CD8-positive, alpha-beta memory T cell (primary cell): ENCODE measurements around the gene ITPRIPL1. TPM values are rescaled to one million over a fixed set of nuclear protein-coding genes. Genes with fewer than 3 reads are reported as not detected.

ENCODE experiments used
- CTCF ChIA-PET: fragments of 350-600 bp; sonication (Branson Sonifier 250); formaldehyde crosslinking; loops from one replicate; lab custom pipeline; 2021; ENCODE audit warnings: antibody characterized with exemption; lab: Charles Lee
- POLR2A ChIA-PET: fragments of 350-600 bp; sonication (Branson Sonifier 250); formaldehyde crosslinking; loops from one replicate; lab custom pipeline; 2021; ENCODE audit warnings: antibody characterized with exemption; lab: Charles Lee
- DNase-seq, 5 donors: peaks; one replicate each; pipeline versions ENCODE4 v3.0.0 to v3.0.0-alpha.2; 2020 to 2022; ENCODE audit warnings: mixed read lengths in 1 of 5
- H3K27ac ChIP-seq: one replicate; pipeline ENCODE4 v1.7.0; 2013; ENCODE audit warnings: low read depth, mild to moderate bottlenecking, low read length, moderate library complexity
- H3K27me3 ChIP-seq: 2 replicates; pipeline ENCODE4 v1.7.0; 2013; ENCODE audit warnings: low read length, mild to moderate bottlenecking; ENCODE audit not compliant: insufficient read depth, poor library complexity, severe bottlenecking
- H3K36me3 ChIP-seq: 2 replicates; pipeline ENCODE4 v1.7.0; 2013; ENCODE audit warnings: mild to moderate bottlenecking, low read length, moderate library complexity; ENCODE audit not compliant: insufficient read depth
- H3K4me1 ChIP-seq: 2 replicates; pipeline ENCODE4 v1.7.0; 2013; ENCODE audit warnings: mild to moderate bottlenecking, low read length, moderate library complexity; ENCODE audit not compliant: insufficient read depth
- H3K4me3 ChIP-seq: 2 replicates; pipeline ENCODE4 v1.7.0; 2013; ENCODE audit warnings: mild to moderate bottlenecking, low read length
- H3K9me3 ChIP-seq: 2 replicates; pipeline ENCODE4 v1.7.0; 2013; ENCODE audit warnings: mild to moderate bottlenecking, low read length
- H3K27ac Mint-ChIP-seq, 8 donors: one replicate each; pipeline ENCODE4 v1.8.0; 2020 to 2021; ENCODE audit warnings: mixed read lengths in 8 of 8, mild to moderate bottlenecking in 6 of 8, inconsistent platforms in 3 of 8, moderate library complexity in 3 of 8
- H3K27me3 Mint-ChIP-seq, 2 donors: one replicate each; pipeline ENCODE4 v1.8.0; 2020 to 2021; ENCODE audit warnings: mixed read lengths in 2 of 2, mild to moderate bottlenecking in 1 of 2, moderate library complexity in 1 of 2
- H3K36me3 Mint-ChIP-seq, 3 donors: one replicate each; pipeline ENCODE4 v1.8.0; 2020 to 2021; ENCODE audit warnings: mixed read lengths in 3 of 3, inconsistent platforms in 1 of 3, mild to moderate bottlenecking in 1 of 3
- H3K4me1 Mint-ChIP-seq, 3 donors: one replicate each; pipeline ENCODE4 v1.8.0; 2020 to 2021; ENCODE audit warnings: mixed read lengths in 3 of 3, inconsistent platforms in 1 of 3, mild to moderate bottlenecking in 1 of 3
- H3K4me3 Mint-ChIP-seq, 7 donors: one replicate each; pipeline ENCODE4 v1.8.0; 2020 to 2021; ENCODE audit warnings: mixed read lengths in 7 of 7, mild to moderate bottlenecking in 6 of 7, moderate library complexity in 4 of 7, inconsistent platforms in 2 of 7
- H3K9me3 Mint-ChIP-seq, 5 donors: one replicate each; pipeline ENCODE4 v1.8.0; 2020 to 2022; ENCODE audit warnings: mixed read lengths in 5 of 5, mild to moderate bottlenecking in 3 of 5, moderate library complexity in 2 of 5, inconsistent platforms in 1 of 5
- polyA plus RNA-seq: library from polyadenylated mRNA; unstranded; fragments of 300-500 nt; fragmentation: Illumina TruSeq; gene quantifications from one replicate; pipeline ENCODE4 v1.2.3, GENCODE V29; 2021
- total RNA-seq, 2 experiments: library from RNA; stranded (reverse); gene quantifications; one replicate each; pipeline ENCODE4 v1.2.3, GENCODE V29; 2021

The ITPRIPL1 gene
- total and polyA plus RNA-seq, 3 experiments from 2014 or later, result 17.5 to 58.3 (median 55.5) TPM

GRCh38 chr2:96359310-96359709 is 34.2 kb downstream of the ITPRIPL1 start:
- Histone ChIP-seq H3K36me3 (no peaks in the 10 kb centered on the region), H3K27ac (no peak overlapping the region), H3K4me1 (peaks cover 7% of the 10 kb centered on the region), H3K27me3 (no peaks in the 10 kb centered on the region), H3K9me3 (no peaks in the 10 kb centered on the region), H3K4me3 (no peak overlapping the region)
- H3K27ac Mint-ChIP-seq, result peak overlapping the region in 7 of 8 donors; percentile 7 to 93 (median 75)
- H3K36me3 Mint-ChIP-seq, result peaks cover 0 to 15% (median 3%) of the 10 kb centered on the region in 3 donors
- no peaks in the 10 kb centered on the region for H3K27me3 Mint-ChIP-seq
- ChIA-PET POLR2A (interaction anchor here (1.2 kb wide), 1 partner anchor 55 kb away, joined by 5 read pairs; no protein-coding TSS in a partner anchor), CTCF (interaction anchor here (0.8 to 2.0 kb wide), 3 partner anchors 23 to 185 kb away, joined by 3 to 5 read pairs (median 3); no protein-coding TSS in a partner anchor)
- peak overlapping the region in 1 of 7 donors; percentile 45 for H3K4me3 Mint-ChIP-seq
- H3K4me1 Mint-ChIP-seq, result peaks cover 6 to 22% (median 20%) of the 10 kb centered on the region in 3 donors
- peak in 4 of 5 donors; percentile 18 to 68 (median 42) for DNase-seq
- H3K9me3 Mint-ChIP-seq, result no peaks in the 10 kb centered on the region

- no peaks in the 10 kb centered on the region for H3K9me3 Mint-ChIP-seq
- no peak overlapping the region for H3K4me3 ChIP-seq
- no peaks in the 10 kb centered on the region for H3K9me3 ChIP-seq
- H3K27ac Mint-ChIP-seq, result peak overlapping the region; percentile 36 to 93 (median 75)
- H3K27me3 Mint-ChIP-seq, result no peaks in the 10 kb centered on the region
- CTCF ChIA-PET, result interaction anchor here (0.8 to 1.0 kb wide), 2 partner anchors 24 to 186 kb away, joined by 3 read pairs; no protein-coding TSS in a partner anchor
- peak in 1 of 5 donors; percentile 28 for DNase-seq
- H3K4me1 Mint-ChIP-seq, result peaks cover 6 to 22% (median 20%) of the 10 kb centered on the region in 3 donors
- H3K4me3 Mint-ChIP-seq, result peak overlapping the region in 1 of 7 donors; percentile 45
- H3K4me1 ChIP-seq, result peaks cover 7% of the 10 kb centered on the region
- POLR2A ChIA-PET, result interaction anchor here (1.2 kb wide), 1 partner anchor 55 kb away, joined by 5 read pairs; no protein-coding TSS in a partner anchor
- H3K27ac ChIP-seq, result no peak overlapping the region
- no peaks in the 10 kb centered on the region for H3K36me3 ChIP-seq
- H3K36me3 Mint-ChIP-seq, result peaks cover 0 to 13% (median 3%) of the 10 kb centered on the region in 3 donors
- H3K27me3 ChIP-seq, result no peaks in the 10 kb centered on the region
These were observed 34.7 kb downstream of the ITPRIPL1 start for GRCh38 chr2:96359866-96360265.

DNA sequence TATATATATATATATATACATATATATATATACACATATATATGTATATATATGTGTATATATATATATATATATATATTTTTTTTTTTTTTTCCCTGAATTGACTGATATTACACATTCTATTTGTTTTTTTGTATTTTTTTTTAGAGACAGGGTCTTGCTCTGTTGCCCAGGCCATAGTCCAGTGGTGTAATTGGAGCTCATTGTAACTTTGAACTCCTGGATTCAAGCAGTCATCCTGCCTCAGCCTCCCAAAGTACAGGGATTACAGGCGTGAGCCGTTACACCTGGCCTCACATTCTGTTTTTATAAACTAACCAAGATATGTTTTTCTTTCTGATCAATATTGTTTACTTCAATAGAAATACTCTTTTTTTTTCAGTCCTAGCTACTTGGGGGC is 36.6 kb downstream of the ITPRIPL1 start:
- Mint-ChIP-seq H3K36me3 (peaks cover 0 to 20% (median 3%) of the 10 kb centered on the region in 3 donors), H3K27ac (no peak overlapping the region), H3K9me3 (no peaks in the 10 kb centered on the region), H3K4me3 (no peak overlapping the region), H3K27me3 (no peaks in the 10 kb centered on the region), H3K4me1 (peaks cover 6 to 22% (median 20%) of the 10 kb centered on the region in 3 donors)
- CTCF ChIA-PET, result no interaction called here
- Histone ChIP-seq H3K36me3 (no peaks in the 10 kb centered on the region), H3K27me3 (no peaks in the 10 kb centered on the region), H3K4me3 (no peak overlapping the region), H3K27ac (no peak overlapping the region), H3K4me1 (peaks cover 7% of the 10 kb centered on the region), H3K9me3 (no peaks in the 10 kb centered on the region)
- POLR2A ChIA-PET, result no interaction called here
- no peak for DNase-seq

- CTCF ChIA-PET, result interaction anchor here (0.7 kb wide), 1 partner anchor 185 kb away, joined by 3 read pairs; no protein-coding TSS in a partner anchor
- no peaks in the 10 kb centered on the region for H3K9me3 Mint-ChIP-seq
- no peak overlapping the region for H3K4me3 ChIP-seq
- H3K4me1 Mint-ChIP-seq, result no peaks in the 10 kb centered on the region
- no peaks in the 10 kb centered on the region for H3K9me3 ChIP-seq
- H3K36me3 Mint-ChIP-seq, result peaks cover 0 to 19% (median 5%) of the 10 kb centered on the region in 3 donors
- no peaks in the 10 kb centered on the region for H3K4me1 ChIP-seq
- peaks cover 0 to 1% of the 10 kb centered on the region in 2 donors for H3K27me3 Mint-ChIP-seq
- no peak for DNase-seq
- POLR2A ChIA-PET, result no interaction called here
- H3K4me3 Mint-ChIP-seq, result no peak overlapping the region
- H3K27ac Mint-ChIP-seq, result no peak overlapping the region
- H3K36me3 ChIP-seq, result no peaks in the 10 kb centered on the region
- no peaks in the 10 kb centered on the region for H3K27me3 ChIP-seq
- no peak overlapping the region for H3K27ac ChIP-seq
These were observed 44.1 kb downstream of the ITPRIPL1 start for GRCh38 chr2:96369186-96369585.

- H3K4me1 Mint-ChIP-seq, result no peaks in the 10 kb centered on the region
- no peaks in the 10 kb centered on the region for H3K4me1 ChIP-seq
- ChIA-PET POLR2A (no interaction called here), CTCF (no interaction called here)
- peaks cover 0 to 5% (median 3%) of the 10 kb centered on the region in 5 donors for H3K9me3 Mint-ChIP-seq
- H3K36me3 ChIP-seq, result no peaks in the 10 kb centered on the region
- no peak overlapping the region for H3K4me3 ChIP-seq
- H3K27me3 ChIP-seq, result no peaks in the 10 kb centered on the region
- H3K27ac ChIP-seq, result no peak overlapping the region
- no peak for DNase-seq
- H3K27me3 Mint-ChIP-seq, result peaks cover 2 to 4% of the 10 kb centered on the region in 2 donors
- no peak overlapping the region for H3K4me3 Mint-ChIP-seq
- H3K27ac Mint-ChIP-seq, result no peak overlapping the region
- H3K36me3 Mint-ChIP-seq, result peaks cover 3 to 6% (median 4%) of the 10 kb centered on the region in 3 donors
- no peaks in the 10 kb centered on the region for H3K9me3 ChIP-seq
These were observed 49.3 kb downstream of the ITPRIPL1 start for GRCh38 chr2:96374211-96374951.

Other genes with a start within 250 kb of the ITPRIPL1 start
- gene ADRA2B, start 208.7 kb upstream of the ITPRIPL1 start, total RNA-seq, result under 1 TPM; 0.07 to 0.24 TPM
- not detected for gene ADRA2B, start 208.7 kb upstream of the ITPRIPL1 start, polyA plus RNA-seq
- 10 to 100 TPM; 16.2 to 18.0 TPM for gene ASTL, start 186.8 kb upstream of the ITPRIPL1 start, total RNA-seq
- gene ASTL, start 186.8 kb upstream of the ITPRIPL1 start, polyA plus RNA-seq, result 0.49 TPM
- gene DUSP2, start 179.9 kb upstream of the ITPRIPL1 start, total RNA-seq, result 100 to 1,000 TPM; 214 to 237 TPM
- 518 TPM for gene DUSP2, start 179.9 kb upstream of the ITPRIPL1 start, polyA plus RNA-seq
- gene STARD7, start 116.5 kb upstream of the ITPRIPL1 start, total RNA-seq, result 100 to 1,000 TPM; 255 to 256 TPM
- 147 TPM for gene STARD7, start 116.5 kb upstream of the ITPRIPL1 start, polyA plus RNA-seq
- 10 to 100 TPM; 29.8 to 33.4 TPM for gene TMEM127, start 59.3 kb upstream of the ITPRIPL1 start, total RNA-seq
- gene TMEM127, start 59.3 kb upstream of the ITPRIPL1 start, polyA plus RNA-seq, result 46.8 TPM
- 10 to 100 TPM; 73.8 to 77.9 TPM for gene CIAO1, start 59.1 kb upstream of the ITPRIPL1 start, total RNA-seq
- 104 TPM for gene CIAO1, start 59.1 kb upstream of the ITPRIPL1 start, polyA plus RNA-seq
- gene SNRNP200, start 19.8 kb upstream of the ITPRIPL1 start, total RNA-seq, result 100 to 1,000 TPM; 203 to 206 TPM
- gene SNRNP200, start 19.8 kb upstream of the ITPRIPL1 start, polyA plus RNA-seq, result 108 TPM
- 10 to 100 TPM; 59.5 to 65.6 TPM for gene NCAPH, start 10.4 kb downstream of the ITPRIPL1 start, total RNA-seq
- gene NCAPH, start 10.4 kb downstream of the ITPRIPL1 start, polyA plus RNA-seq, result 1.3 TPM
- under 1 TPM in 1 of 2 experiments, not detected in 1; 0.22 TPM for gene NEURL3, start 180.0 kb downstream of the ITPRIPL1 start, total RNA-seq
- not detected for gene NEURL3, start 180.0 kb downstream of the ITPRIPL1 start, polyA plus RNA-seq
- gene ARID5A, start 211.4 kb downstream of the ITPRIPL1 start, total RNA-seq, result 100 to 1,000 TPM; 146 to 147 TPM
- gene ARID5A, start 211.4 kb downstream of the ITPRIPL1 start, polyA plus RNA-seq, result 84.0 TPM